DOHH2 (cell line): ENCODE measurements around the gene PPARA.
"Not testable (repeated sequence)": the region's sequence is repeated elsewhere in the genome, so short reads cannot be mapped to it uniquely, and the experiment has no call there.

Experiments
- H3F3A ChIP-seq: fragments of 200-600 bp; sonication (generic), shearing (Covaris generic); 2 replicates; pipeline ENCODE4 v1.6.0; 2016; ENCODE audit warnings: antibody characterized with exemption, mild to moderate bottlenecking; ENCODE audit not compliant: control insufficient read depth, insufficient read depth
- H3K27ac ChIP-seq: fragments of 200-600 bp; sonication (generic); 2 replicates; pipeline ENCODE4 v1.5.1; 2014; ENCODE audit warnings: low read depth, mild to moderate bottlenecking, low read length, moderate library complexity
- H3K27me3 ChIP-seq: fragments of 200-600 bp; sonication (generic); 2 replicates; pipeline ENCODE4 v1.6.1; 2014; ENCODE audit warnings: mild to moderate bottlenecking, low read length, mixed read lengths; ENCODE audit not compliant: control insufficient read depth
- H3K36me3 ChIP-seq: fragments of 200-600 bp; sonication (generic); 2 replicates; pipeline ENCODE4 v1.6.1; 2014; ENCODE audit warnings: mild to moderate bottlenecking, low read length, moderate library complexity, mixed read lengths; ENCODE audit not compliant: control insufficient read depth
- H3K4me1 ChIP-seq: fragments of 200-600 bp; sonication (generic); 2 replicates; pipeline ENCODE4 v1.6.1; 2014; ENCODE audit warnings: mild to moderate bottlenecking, low read length, mixed read lengths; ENCODE audit not compliant: control insufficient read depth
- H3K4me2 ChIP-seq: fragments of 200-600 bp; sonication (generic); 2 replicates; pipeline ENCODE4 v1.6.0; 2014; ENCODE audit warnings: mild to moderate bottlenecking, low read length, moderate library complexity
- H3K4me3 ChIP-seq: fragments of 200-600 bp; sonication (generic); 2 replicates; pipeline ENCODE4 v1.5.1; 2014; ENCODE audit warnings: mild to moderate bottlenecking, low read length, mixed read lengths
- H3K79me2 ChIP-seq: fragments of 200-600 bp; sonication (generic); 2 replicates; pipeline ENCODE4 v1.6.1; 2014; ENCODE audit warnings: mild to moderate bottlenecking, low read length, mixed read lengths; ENCODE audit not compliant: control insufficient read depth
- H3K9me2 ChIP-seq: fragments of 200-600 bp; sonication (generic); replicated peaks from 2 replicates; pipeline ENCODE4 v1.6.1; 2014; ENCODE audit warnings: mild to moderate bottlenecking, low read length, mixed read lengths; ENCODE audit not compliant: control insufficient read depth
- H3K9me3 ChIP-seq: fragments of 200-600 bp; sonication (generic); 2 replicates; pipeline ENCODE4 v1.6.1; 2014; ENCODE audit warnings: antibody characterized with exemption, low read length, mixed read lengths; ENCODE audit not compliant: control insufficient read depth, insufficient read depth
- H4K20me1 ChIP-seq: fragments of 200-600 bp; sonication (generic); 2 replicates; pipeline ENCODE4 v1.6.0; 2014; ENCODE audit warnings: low read depth, mild to moderate bottlenecking, antibody characterized with exemption, low read length, moderate library complexity; ENCODE audit not compliant: control insufficient read depth, insufficient read depth
- CTCF ChIP-seq: fragments of 200-600 bp; sonication (generic); IDR thresholded peaks from one replicate; pipeline ENCODE4 v1.5.1; 2014; ENCODE audit warnings: antibody characterized with exemption, mild to moderate bottlenecking, low read depth, low read length; ENCODE audit not compliant: poor library complexity, severe bottlenecking
- EZH2phosphoT487 ChIP-seq: fragments of 200-600 bp; sonication (generic); IDR thresholded peaks from 2 replicates; pipeline ENCODE4 v1.6.1; 2017; ENCODE audit warnings: borderline replicate concordance, mild to moderate bottlenecking, antibody characterized with exemption, low read length, moderate library complexity, mixed read lengths

Gene PPARA

GRCh38 chr22:46129390-46130041, 20.8 kb upstream of the PPARA start:
- H3K9me2 ChIP-seq = no peaks in the 10 kb centered on the region
- no peaks in the 10 kb centered on the region for H3K9me3 ChIP-seq
- no peaks in the 10 kb centered on the region for H3K36me3 ChIP-seq
- H3K4me3 ChIP-seq = peak overlapping the region; percentile 62
- H3K27me3 ChIP-seq = no peaks in the 10 kb centered on the region
- no peaks in the 10 kb centered on the region for H3F3A ChIP-seq
- H3K4me1 ChIP-seq = peaks cover 24% of the 10 kb centered on the region
- no peaks in the 10 kb centered on the region for H3K79me2 ChIP-seq
- H3K27ac ChIP-seq = no peak overlapping the region
- TF ChIP-seq EZH2phosphoT487 = no peak
- no peak for TF ChIP-seq CTCF
- H4K20me1 ChIP-seq = no peaks in the 10 kb centered on the region
- H3K4me2 ChIP-seq = peak overlapping the region; percentile 80

GRCh38 chr22:46131151-46131587, 19.2 kb upstream of the PPARA start:
- Histone ChIP-seq H3K9me2 (no peaks in the 10 kb centered on the region), H3K36me3 (no peaks in the 10 kb centered on the region), H3K4me3 (no peak overlapping the region), H4K20me1 (no peaks in the 10 kb centered on the region), H3K4me1 (peaks cover 24% of the 10 kb centered on the region), H3K9me3 (no peaks in the 10 kb centered on the region), H3K79me2 (no peaks in the 10 kb centered on the region), H3F3A (no peaks in the 10 kb centered on the region), H3K4me2 (no peak overlapping the region), H3K27ac (no peak overlapping the region), H3K27me3 (no peaks in the 10 kb centered on the region)
- TF ChIP-seq CTCF (peak; percentile 69), EZH2phosphoT487 (no peak)

DNA sequence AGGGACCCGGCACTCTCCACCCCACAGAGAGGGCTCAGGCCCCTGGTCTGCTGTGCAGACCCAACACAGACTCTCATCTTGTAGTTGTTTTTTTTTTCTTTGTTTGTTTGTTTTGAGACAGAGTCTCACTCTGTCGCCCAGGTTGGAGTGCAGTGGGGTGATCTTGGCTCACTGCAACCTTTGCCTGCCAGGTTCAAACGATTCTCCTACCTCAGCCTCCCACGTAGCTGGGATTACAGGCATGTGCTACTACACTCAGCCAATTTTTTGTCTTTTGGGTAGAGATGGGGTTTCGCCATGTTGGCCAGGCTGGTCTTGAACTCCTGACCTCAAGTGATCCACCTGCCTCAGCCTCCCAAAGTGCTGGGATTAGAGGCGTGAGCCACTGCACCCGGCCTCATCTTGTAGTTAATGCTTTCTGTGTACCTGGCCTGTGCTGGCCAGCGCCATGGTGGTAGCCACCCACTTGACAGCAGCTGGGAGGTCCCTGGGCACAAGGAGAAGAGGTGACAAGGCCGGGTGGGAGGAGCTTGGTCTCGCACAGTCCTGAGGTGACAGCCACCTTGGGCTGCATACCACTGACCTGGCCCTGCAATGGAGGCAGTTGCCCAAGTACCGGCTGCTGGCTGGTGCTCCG, 18.0 kb upstream of the PPARA start:
- not testable (repeated sequence) for H3K27me3 ChIP-seq, H3K9me3 ChIP-seq, H3K27ac ChIP-seq

DNA sequence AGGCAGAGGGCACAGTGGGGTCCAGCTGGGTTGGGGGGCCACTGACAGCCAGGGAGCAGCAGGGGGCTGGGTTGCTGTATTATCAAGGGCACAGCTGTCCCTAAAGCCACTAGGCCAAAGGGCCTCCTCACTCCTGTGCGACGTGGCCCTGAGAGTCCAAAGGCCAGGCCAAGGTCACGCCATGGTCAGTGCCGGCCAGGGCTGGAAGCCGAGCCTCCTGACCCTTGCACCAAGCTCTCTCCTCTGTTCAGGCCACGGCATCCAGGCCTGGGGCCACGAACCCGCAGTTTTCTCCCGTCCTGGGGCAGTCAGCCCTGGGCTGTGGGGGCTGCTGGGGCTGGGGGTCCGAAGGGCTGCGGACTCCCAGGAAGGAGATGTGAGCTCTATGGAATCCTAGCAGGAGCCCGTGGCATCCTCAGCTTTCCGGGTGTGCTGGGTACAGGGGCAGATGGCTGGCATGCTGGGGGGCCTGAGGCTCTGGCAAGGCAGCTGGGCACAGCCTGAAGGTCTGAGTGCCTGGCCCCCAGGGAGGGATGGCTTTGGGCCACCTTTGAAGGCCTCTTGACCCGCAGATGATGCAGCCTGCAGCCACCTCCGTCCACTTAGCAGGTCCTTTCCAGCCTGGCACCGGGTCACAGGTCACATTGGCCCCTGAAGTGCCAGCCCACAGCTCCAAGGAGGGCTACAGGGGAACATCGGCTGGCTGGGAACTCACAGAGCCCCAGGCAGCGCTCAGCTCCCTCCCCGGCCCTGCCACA, 17.3 kb upstream of the PPARA start:
- Histone ChIP-seq H3K27me3 (no peaks in the 10 kb centered on the region), H3K4me1 (peaks cover 24% of the 10 kb centered on the region), H3K4me3 (no peak overlapping the region)

More for the DNA sequence above, 18.0 kb upstream of the PPARA start:
- H3F3A ChIP-seq, H3K9me2 ChIP-seq, H3K4me3 ChIP-seq, H4K20me1 ChIP-seq, H3K4me2 ChIP-seq, H3K36me3 ChIP-seq, H3K79me2 ChIP-seq: not testable (repeated sequence)
- peaks cover 24% of the 10 kb centered on the region for H3K4me1 ChIP-seq

More for the DNA sequence above, 17.3 kb upstream of the PPARA start:
- Histone ChIP-seq H3K9me2 (no peaks in the 10 kb centered on the region), H3F3A (no peaks in the 10 kb centered on the region), H3K36me3 (no peaks in the 10 kb centered on the region), H3K4me2 (no peak overlapping the region), H4K20me1 (no peaks in the 10 kb centered on the region), H3K27ac (no peak overlapping the region), H3K79me2 (no peaks in the 10 kb centered on the region), H3K9me3 (no peaks in the 10 kb centered on the region)
- no peak for TF ChIP-seq EZH2phosphoT487
- TF ChIP-seq CTCF = no peak
